Measurements from ENCODE around the gene SMC6.

Gene SMC6

DNA sequence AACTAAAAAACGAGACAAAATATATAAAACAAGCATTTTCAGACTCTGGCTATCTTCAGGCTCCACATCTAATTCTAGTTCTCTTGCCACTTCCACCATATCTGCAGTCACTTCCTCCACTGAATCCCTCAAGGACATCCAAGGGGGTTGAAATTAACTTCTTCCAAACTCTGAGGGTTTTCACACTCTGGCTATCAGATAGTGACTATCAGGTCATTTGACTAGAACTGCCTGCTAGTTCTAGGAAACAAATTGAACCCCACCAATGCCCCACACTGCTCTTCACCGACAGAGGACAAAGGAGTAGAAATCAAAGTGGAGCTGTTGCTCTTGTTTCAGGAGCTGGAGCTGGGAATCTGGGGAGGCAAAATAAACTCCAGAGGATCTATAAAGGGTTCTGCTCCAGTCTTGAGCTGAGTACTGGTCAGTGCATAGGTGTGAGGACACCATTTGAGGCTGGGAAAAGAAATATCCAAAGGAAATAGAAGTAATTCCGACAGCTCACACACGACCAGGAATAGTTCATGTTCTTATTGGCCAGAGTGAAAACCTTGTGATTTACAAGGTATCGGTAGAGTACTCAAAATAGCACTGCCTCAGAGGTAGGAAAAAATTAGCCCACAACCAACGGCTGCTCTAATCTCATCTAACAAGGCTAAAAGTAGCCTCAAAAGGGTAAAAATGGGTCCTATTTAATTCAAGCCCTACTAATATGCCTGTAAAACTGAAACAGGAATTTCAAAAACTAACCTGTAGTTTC, 71.3 kb downstream of the SMC6 start:
- no peaks in the 10 kb centered on the region; the same call in 1 of the 2 replicates for H3K36me3 ChIP-seq (ENCODE audit: control insufficient read depth, insufficient read depth, low read length)
- H3K4me3 ChIP-seq (ENCODE audit: low read length), result no peak overlapping the region
- DNase-seq (ENCODE audit: low read depth, low spot score), result no peak
- no peaks in the 10 kb centered on the region for H3K9me3 ChIP-seq (ENCODE audit: control insufficient read depth, insufficient read depth, low read length)
- H3K27me3 ChIP-seq (ENCODE audit: control insufficient read depth, insufficient read depth, low read length), result no peaks in the 10 kb centered on the region
- H3K4me1 ChIP-seq (ENCODE audit: control insufficient read depth, insufficient read depth, low read length), result no peaks in the 10 kb centered on the region
- no CpG with 5 or more reads among the region's 6 CpGs for WGBS (ENCODE audit: insufficient coverage, insufficient read length)
- no peak overlapping the region for H3K27ac ChIP-seq (ENCODE audit: low read length)

DNA sequence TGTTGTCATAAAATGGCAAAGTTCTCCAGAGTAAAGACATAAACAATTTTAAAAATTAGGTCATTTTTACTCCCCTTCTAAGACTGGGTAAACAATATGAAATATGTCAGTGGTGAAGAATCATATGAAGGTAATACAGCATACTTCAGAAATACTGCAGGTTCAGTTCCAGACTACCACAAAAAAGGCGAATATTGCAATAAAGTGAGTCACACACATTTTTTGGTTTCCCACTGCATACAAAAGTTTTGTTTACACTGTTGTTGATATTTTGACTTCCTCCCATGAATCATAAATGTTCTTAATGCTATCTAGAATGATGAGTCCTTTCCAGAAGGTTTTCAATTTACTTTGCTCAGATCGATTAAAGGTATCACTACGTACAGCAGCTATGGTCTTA, 73.5 kb downstream of the SMC6 start:
- no peaks in the 10 kb centered on the region; the same call in 1 of the 2 replicates for H3K36me3 ChIP-seq (ENCODE audit: control insufficient read depth, insufficient read depth, low read length)
- no peaks in the 10 kb centered on the region for H3K4me1 ChIP-seq (ENCODE audit: control insufficient read depth, insufficient read depth, low read length)
- WGBS (ENCODE audit: insufficient coverage, insufficient read length), result no CpG with 5 or more reads among the region's 3 CpGs
- no peak overlapping the region for H3K27ac ChIP-seq (ENCODE audit: low read length)
- no peaks in the 10 kb centered on the region for H3K27me3 ChIP-seq (ENCODE audit: control insufficient read depth, insufficient read depth, low read length)
- H3K9me3 ChIP-seq (ENCODE audit: control insufficient read depth, insufficient read depth, low read length), result no peaks in the 10 kb centered on the region
- no peak overlapping the region for H3K4me3 ChIP-seq (ENCODE audit: low read length)
- DNase-seq (ENCODE audit: low read depth, low spot score), result no peak

DNA sequence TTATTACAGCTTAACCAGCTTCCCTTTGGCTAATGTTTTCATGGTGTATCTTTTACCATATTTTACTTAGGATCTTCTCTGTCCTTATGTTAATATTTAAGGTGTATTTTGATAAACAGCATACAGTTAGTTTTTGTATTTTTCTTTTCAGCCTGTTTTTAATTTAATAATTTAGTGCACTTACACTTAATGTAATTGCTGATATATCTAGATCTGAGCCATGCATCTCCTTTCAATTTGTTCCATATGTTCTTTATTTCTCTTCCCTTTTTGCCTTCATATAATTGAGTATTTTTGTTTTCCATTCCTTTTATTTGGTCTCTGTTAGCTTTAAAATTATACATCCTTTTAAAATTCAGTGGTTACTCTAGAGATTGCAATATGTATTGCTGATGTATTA, 78.8 kb downstream of the SMC6 start:
- no peak for DNase-seq (ENCODE audit: low read depth, low spot score)
- no peak overlapping the region for H3K4me3 ChIP-seq (ENCODE audit: low read length)
- no peaks in the 10 kb centered on the region for H3K9me3 ChIP-seq (ENCODE audit: control insufficient read depth, insufficient read depth, low read length)
- no peaks in the 10 kb centered on the region for H3K27me3 ChIP-seq (ENCODE audit: control insufficient read depth, insufficient read depth, low read length)
- H3K36me3 ChIP-seq (ENCODE audit: control insufficient read depth, insufficient read depth, low read length), result peaks cover 3% of the 10 kb centered on the region; the same call in 1 of the 2 replicates
- H3K4me1 ChIP-seq (ENCODE audit: control insufficient read depth, insufficient read depth, low read length), result no peaks in the 10 kb centered on the region
- no peak overlapping the region for H3K27ac ChIP-seq (ENCODE audit: low read length)

DNA sequence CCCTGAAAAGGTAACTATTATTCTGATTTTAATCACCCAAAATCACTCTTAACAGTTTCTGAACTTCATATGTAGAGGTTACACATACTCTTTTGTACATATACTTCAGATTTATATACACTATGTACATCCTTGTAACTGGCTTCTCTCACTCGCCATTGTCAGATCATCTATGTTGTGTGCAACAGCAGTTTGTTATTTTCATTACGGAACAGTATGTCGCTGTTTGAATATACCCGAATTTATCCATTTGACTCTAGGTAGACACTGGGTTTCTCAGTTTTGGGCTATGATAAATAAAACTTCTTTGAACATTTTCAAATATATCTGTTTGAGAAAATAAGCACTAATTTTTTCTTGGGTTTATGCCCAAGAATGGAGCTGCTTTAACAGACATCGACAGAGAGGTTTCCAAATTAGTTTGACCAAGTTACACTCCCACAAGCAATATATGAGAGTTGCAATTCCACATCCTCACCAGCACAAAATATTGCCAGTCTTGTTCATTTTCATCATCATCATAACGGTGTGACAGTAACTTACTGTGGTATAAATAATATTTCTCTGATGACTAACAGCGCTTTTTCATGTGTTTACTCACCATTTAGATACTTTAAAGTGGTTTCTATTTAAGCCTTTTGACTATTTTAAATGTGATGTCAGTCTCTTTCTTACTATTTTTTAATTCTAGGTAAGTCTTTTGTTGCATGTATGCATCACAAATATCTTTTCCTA, 80.9 kb downstream of the SMC6 start:
- no peaks in the 10 kb centered on the region for H3K27me3 ChIP-seq (ENCODE audit: control insufficient read depth, insufficient read depth, low read length)

DNA sequence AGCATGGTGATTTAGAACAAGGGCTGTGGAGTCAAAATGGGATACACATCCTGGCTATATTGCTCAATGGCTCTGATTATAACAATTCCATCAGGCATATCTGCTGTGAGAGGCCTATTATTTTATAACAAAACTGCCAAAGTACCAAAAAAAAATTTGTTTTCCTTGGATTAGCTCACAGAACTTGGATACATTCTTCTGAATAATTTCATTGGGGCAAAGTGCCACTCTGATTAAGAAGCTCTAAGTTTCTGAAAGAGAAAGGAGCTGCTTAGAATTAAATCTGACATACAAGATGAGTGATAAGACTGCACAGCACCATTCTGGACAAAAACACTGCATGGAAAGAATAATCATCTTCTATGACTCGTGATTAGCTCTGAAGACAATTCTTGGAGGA, 85.7 kb downstream of the SMC6 start:
- no peak overlapping the region for H3K27ac ChIP-seq (ENCODE audit: low read length)
- no peaks in the 10 kb centered on the region for H3K27me3 ChIP-seq (ENCODE audit: control insufficient read depth, insufficient read depth, low read length)
- no peaks in the 10 kb centered on the region for H3K4me1 ChIP-seq (ENCODE audit: control insufficient read depth, insufficient read depth, low read length)
- no peak for DNase-seq (ENCODE audit: low read depth, low spot score)
- no CpG with 5 or more reads among the region's 1 CpG for WGBS (ENCODE audit: insufficient coverage, insufficient read length)
- peaks cover 11% of the 10 kb centered on the region; the same call in 1 of the 2 replicates for H3K36me3 ChIP-seq (ENCODE audit: control insufficient read depth, insufficient read depth, low read length)
- H3K9me3 ChIP-seq (ENCODE audit: control insufficient read depth, insufficient read depth, low read length), result no peaks in the 10 kb centered on the region
- no peak overlapping the region for H3K4me3 ChIP-seq (ENCODE audit: low read length)

More for the DNA sequence above, 80.9 kb downstream of the SMC6 start:
- DNase-seq (ENCODE audit: low read depth, low spot score), result no peak
- Histone ChIP-seq H3K4me3 (ENCODE audit: low read length) (no peak overlapping the region), H3K36me3 (ENCODE audit: control insufficient read depth, insufficient read depth, low read length) (peaks cover 8% of the 10 kb centered on the region; the same call in 1 of the 2 replicates), H3K4me1 (ENCODE audit: control insufficient read depth, insufficient read depth, low read length) (no peaks in the 10 kb centered on the region), H3K27ac (ENCODE audit: low read length) (no peak overlapping the region), H3K9me3 (ENCODE audit: control insufficient read depth, insufficient read depth, low read length) (no peaks in the 10 kb centered on the region)
- no CpG with 5 or more reads among the region's 7 CpGs for WGBS (ENCODE audit: insufficient coverage, insufficient read length)

DNA sequence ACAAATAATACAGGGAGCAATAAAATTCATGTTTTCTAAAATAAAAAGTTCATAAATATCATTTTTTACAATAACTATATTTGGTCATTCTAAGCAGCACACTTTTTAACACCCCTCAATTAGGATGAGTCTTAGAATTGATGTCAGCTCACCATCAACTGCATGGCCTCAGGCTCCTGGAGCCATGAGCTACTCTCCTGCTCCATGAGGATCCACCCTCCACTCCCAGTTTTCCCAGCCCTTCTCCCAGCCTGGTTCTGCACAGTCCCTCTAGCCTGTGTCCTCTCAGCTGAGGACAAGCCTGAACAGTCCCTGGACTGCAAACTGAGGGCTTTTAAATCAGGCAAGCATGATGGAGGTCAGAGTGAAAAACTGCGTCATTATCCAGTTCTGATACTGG, 89.1 kb downstream of the SMC6 start:
- H3K9me3 ChIP-seq (ENCODE audit: control insufficient read depth, insufficient read depth, low read length), result no peaks in the 10 kb centered on the region
- peaks cover 8% of the 10 kb centered on the region; the same call in 1 of the 2 replicates for H3K36me3 ChIP-seq (ENCODE audit: control insufficient read depth, insufficient read depth, low read length)
- WGBS (ENCODE audit: insufficient coverage, insufficient read length), result no CpG with 5 or more reads among the region's 1 CpG
- H3K4me3 ChIP-seq (ENCODE audit: low read length), result no peak overlapping the region
- DNase-seq (ENCODE audit: low read depth, low spot score), result no peak
- no peak overlapping the region for H3K27ac ChIP-seq (ENCODE audit: low read length)
- H3K4me1 ChIP-seq (ENCODE audit: control insufficient read depth, insufficient read depth, low read length), result no peaks in the 10 kb centered on the region
- H3K27me3 ChIP-seq (ENCODE audit: control insufficient read depth, insufficient read depth, low read length), result no peaks in the 10 kb centered on the region

DNA sequence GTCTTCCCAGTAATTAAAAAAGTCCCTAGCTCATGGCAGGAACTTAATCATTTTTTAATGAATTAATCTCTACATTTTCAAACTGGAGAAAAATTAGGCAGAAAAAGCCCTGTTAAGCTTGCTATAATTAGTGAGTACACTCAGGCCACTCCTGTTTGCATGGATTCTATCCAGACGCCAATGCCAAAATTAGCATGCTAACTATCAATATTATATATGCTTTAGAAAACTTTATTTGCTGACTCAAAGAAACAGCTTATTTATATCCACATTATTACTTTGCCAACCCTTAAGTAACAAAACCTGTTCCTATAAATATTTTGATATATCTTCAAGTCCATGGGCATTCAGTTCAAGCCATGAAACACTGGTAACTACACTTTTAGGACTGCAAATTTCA, 90.9 kb downstream of the SMC6 start:
- WGBS (ENCODE audit: insufficient coverage, insufficient read length), result no CpG with 5 or more reads among the region's 1 CpG

DNA sequence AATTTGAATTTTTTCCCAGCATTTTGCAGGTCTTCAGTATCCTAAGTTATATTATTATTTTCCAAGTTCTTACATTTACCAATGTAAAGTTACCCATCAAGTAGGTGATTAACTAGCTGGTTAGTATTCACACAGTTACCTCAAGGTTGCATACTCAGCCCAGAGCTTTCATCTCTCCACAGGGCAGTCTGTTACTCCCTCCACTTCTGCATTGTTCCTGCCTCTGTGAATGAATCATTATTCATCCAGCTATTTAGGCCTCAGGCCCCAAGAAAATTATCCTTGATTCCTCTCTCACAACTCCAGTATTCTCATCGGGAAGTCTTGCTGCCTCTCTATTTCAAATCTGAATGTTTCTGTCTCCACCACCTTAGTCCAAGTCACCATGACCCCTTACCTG, 92.2 kb downstream of the SMC6 start:
- H3K27me3 ChIP-seq (ENCODE audit: control insufficient read depth, insufficient read depth, low read length), result no peaks in the 10 kb centered on the region
- H3K4me3 ChIP-seq (ENCODE audit: low read length), result no peak overlapping the region
- DNase-seq (ENCODE audit: low read depth, low spot score), result no peak
- H3K9me3 ChIP-seq (ENCODE audit: control insufficient read depth, insufficient read depth, low read length), result no peaks in the 10 kb centered on the region
- peaks cover 3% of the 10 kb centered on the region; the same call in 1 of the 2 replicates for H3K36me3 ChIP-seq (ENCODE audit: control insufficient read depth, insufficient read depth, low read length)
- no peaks in the 10 kb centered on the region for H3K4me1 ChIP-seq (ENCODE audit: control insufficient read depth, insufficient read depth, low read length)
- WGBS (ENCODE audit: insufficient coverage, insufficient read length), result no CpG with 5 or more reads among the region's 1 CpG
- no peak overlapping the region for H3K27ac ChIP-seq (ENCODE audit: low read length)

More for the DNA sequence above, 90.9 kb downstream of the SMC6 start:
- no peak overlapping the region for H3K4me3 ChIP-seq (ENCODE audit: low read length)
- no peaks in the 10 kb centered on the region for H3K9me3 ChIP-seq (ENCODE audit: control insufficient read depth, insufficient read depth, low read length)
- H3K36me3 ChIP-seq (ENCODE audit: control insufficient read depth, insufficient read depth, low read length), result peaks cover 3% of the 10 kb centered on the region; the same call in 1 of the 2 replicates
- no peaks in the 10 kb centered on the region for H3K27me3 ChIP-seq (ENCODE audit: control insufficient read depth, insufficient read depth, low read length)
- no peaks in the 10 kb centered on the region for H3K4me1 ChIP-seq (ENCODE audit: control insufficient read depth, insufficient read depth, low read length)
- DNase-seq (ENCODE audit: low read depth, low spot score), result no peak
- no peak overlapping the region for H3K27ac ChIP-seq (ENCODE audit: low read length)

DNA sequence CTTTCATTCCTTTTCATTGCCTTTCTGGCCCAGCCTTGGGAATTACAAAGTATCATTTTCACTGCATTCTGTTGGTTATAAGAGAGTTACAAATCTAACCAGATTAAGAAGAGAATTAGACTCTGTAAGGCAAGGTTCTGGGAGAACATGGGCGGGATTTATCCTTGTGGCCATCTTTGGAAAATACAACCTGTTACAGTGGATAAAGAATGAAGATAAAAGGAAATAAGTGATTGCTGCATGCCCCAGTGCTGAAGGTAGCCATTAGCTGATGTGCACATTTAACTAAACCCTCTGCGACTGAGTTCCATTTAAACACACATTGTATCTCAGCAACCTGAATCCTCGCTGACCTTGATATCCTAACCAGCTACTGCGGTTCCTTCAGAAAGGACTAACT, 93.4 kb downstream of the SMC6 start:
- H3K27me3 ChIP-seq (ENCODE audit: control insufficient read depth, insufficient read depth, low read length), result no peaks in the 10 kb centered on the region
- DNase-seq (ENCODE audit: low read depth, low spot score), result no peak
- peaks cover 3% of the 10 kb centered on the region; the same call in 1 of the 2 replicates for H3K36me3 ChIP-seq (ENCODE audit: control insufficient read depth, insufficient read depth, low read length)
- H3K9me3 ChIP-seq (ENCODE audit: control insufficient read depth, insufficient read depth, low read length), result no peaks in the 10 kb centered on the region
- no peaks in the 10 kb centered on the region for H3K4me1 ChIP-seq (ENCODE audit: control insufficient read depth, insufficient read depth, low read length)
- H3K4me3 ChIP-seq (ENCODE audit: low read length), result no peak overlapping the region
- H3K27ac ChIP-seq (ENCODE audit: low read length), result no peak overlapping the region
- no CpG with 5 or more reads among the region's 4 CpGs for WGBS (ENCODE audit: insufficient coverage, insufficient read length)

DNA sequence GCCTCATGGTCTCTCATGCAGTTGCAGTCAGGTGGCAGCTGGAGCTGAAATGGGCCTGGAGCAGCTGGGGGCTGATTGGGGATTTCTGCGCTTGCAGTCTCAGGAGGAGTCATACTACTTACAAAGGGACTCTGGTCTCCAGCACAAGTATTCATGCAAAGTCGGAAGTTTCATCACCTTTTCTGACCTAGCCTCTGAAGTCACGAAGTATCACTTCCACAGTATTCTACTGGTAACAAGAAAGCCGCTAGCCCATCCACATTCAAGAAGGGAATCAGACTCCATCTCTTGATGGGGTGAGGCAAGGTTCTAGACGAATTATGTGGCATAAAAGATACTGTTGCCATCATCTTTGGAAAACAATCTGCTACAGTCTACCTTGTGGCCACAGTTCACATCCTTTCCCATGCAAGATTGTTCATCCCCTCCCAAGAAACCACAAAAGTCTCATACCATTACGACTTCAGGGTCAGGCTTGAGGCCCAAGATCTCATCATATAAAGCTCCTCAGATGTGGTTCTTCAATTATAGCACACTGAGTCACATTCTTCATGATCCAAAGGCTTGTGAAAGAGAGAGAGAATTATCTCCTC, 95.3 kb downstream of the SMC6 start:
- H3K27ac ChIP-seq (ENCODE audit: low read length), result no peak overlapping the region
- no peaks in the 10 kb centered on the region for H3K27me3 ChIP-seq (ENCODE audit: control insufficient read depth, insufficient read depth, low read length)
- no peaks in the 10 kb centered on the region for H3K4me1 ChIP-seq (ENCODE audit: control insufficient read depth, insufficient read depth, low read length)
- no peak overlapping the region for H3K4me3 ChIP-seq (ENCODE audit: low read length)
- no peak for DNase-seq (ENCODE audit: low read depth, low spot score)
- no CpG with 5 or more reads among the region's 6 CpGs for WGBS (ENCODE audit: insufficient coverage, insufficient read length)
- H3K36me3 ChIP-seq (ENCODE audit: control insufficient read depth, insufficient read depth, low read length), result no peaks in the 10 kb centered on the region
- no peaks in the 10 kb centered on the region for H3K9me3 ChIP-seq (ENCODE audit: control insufficient read depth, insufficient read depth, low read length)

Measured in iPS DF 6.9 (cell line).